Loucy (cell line): ENCODE data around the gene TDRD9.

Source experiments
- H2AFZ ChIP-seq: fragments of 200-600 bp; sonication (generic); 2 replicates; pipeline ENCODE4 v1.6.0; 2016; ENCODE audit warnings: antibody characterized with exemption, mild to moderate bottlenecking, low read length, moderate library complexity
- H3F3A ChIP-seq: fragments of 200-600 bp; 2 replicates; pipeline ENCODE4 v1.6.0; 2016; ENCODE audit warnings: antibody characterized with exemption, low read depth, mild to moderate bottlenecking
- H3K27me3 ChIP-seq: fragments of 200-600 bp; sonication (generic); 2 replicates; pipeline ENCODE4 v1.6.1; 2014; ENCODE audit warnings: low read length, mild to moderate bottlenecking; ENCODE audit not compliant: insufficient read depth, poor library complexity, severe bottlenecking
- H3K36me3 ChIP-seq: fragments of 200-600 bp; sonication (generic); 2 replicates; pipeline ENCODE4 v1.6.1; 2016; ENCODE audit warnings: low read length; ENCODE audit not compliant: insufficient read depth
- H3K4me1 ChIP-seq: fragments of 200-600 bp; sonication (generic); 2 replicates; pipeline ENCODE4 v1.5.1; 2014; ENCODE audit warnings: low read length, mild to moderate bottlenecking; ENCODE audit not compliant: insufficient read depth, poor library complexity, severe bottlenecking
- H3K4me2 ChIP-seq: fragments of 200-600 bp; sonication (generic); 2 replicates; pipeline ENCODE4 v1.6.0; 2014; ENCODE audit warnings: antibody characterized with exemption, low read length, low read depth, mild to moderate bottlenecking; ENCODE audit not compliant: poor library complexity, severe bottlenecking
- H3K4me3 ChIP-seq: fragments of 200-600 bp; sonication (generic); 2 replicates; pipeline ENCODE4 v1.5.1; 2014; ENCODE audit warnings: low read length, mild to moderate bottlenecking, mixed read lengths; ENCODE audit not compliant: poor library complexity, severe bottlenecking
- H3K79me2 ChIP-seq: fragments of 200-600 bp; sonication (generic); 2 replicates; pipeline ENCODE4 v1.6.1; 2014; ENCODE audit warnings: low read length; ENCODE audit not compliant: insufficient read depth
- H3K9ac ChIP-seq: fragments of 200-600 bp; sonication (generic); 2 replicates; pipeline ENCODE4 v1.6.0; 2014; ENCODE audit warnings: mild to moderate bottlenecking, low read depth, low read length, moderate library complexity; ENCODE audit not compliant: poor library complexity, severe bottlenecking
- H3K9me2 ChIP-seq: fragments of 200-600 bp; sonication (generic); replicated peaks from 2 replicates; pipeline ENCODE4 v1.6.1; 2016; ENCODE audit warnings: low read depth, low read length, mixed read lengths
- H3K9me3 ChIP-seq: fragments of 200-600 bp; sonication (generic); 2 replicates; pipeline ENCODE4 v1.6.1; 2014; ENCODE audit warnings: mild to moderate bottlenecking, antibody characterized with exemption, low read length, low read depth; ENCODE audit not compliant: insufficient read depth
- H4K20me1 ChIP-seq: fragments of 200-600 bp; sonication (generic); 2 replicates; pipeline ENCODE4 v1.6.0; 2014; ENCODE audit warnings: antibody characterized with exemption, low read length, mild to moderate bottlenecking; ENCODE audit not compliant: insufficient read depth, poor library complexity, severe bottlenecking
- CTCF ChIP-seq: fragments of 200-600 bp; sonication (generic); conservative IDR thresholded peaks from 2 replicates; pipeline ENCODE4 v1.5.1; 2014; ENCODE audit warnings: mild to moderate bottlenecking, antibody characterized with exemption, low read length
- EZH2phosphoT487 ChIP-seq: fragments of 200-600 bp; IDR thresholded peaks from 2 replicates; pipeline ENCODE4 v1.6.1; 2018; ENCODE audit warnings: antibody characterized with exemption, mild to moderate bottlenecking, moderate library complexity, borderline replicate concordance

Gene TDRD9

GRCh38 chr14:103889313-103890051, 38.8 kb upstream of the TDRD9 start:
- H3K27me3 ChIP-seq, result no peaks in the 10 kb centered on the region
- no peaks in the 10 kb centered on the region for H3K9me2 ChIP-seq
- no peak overlapping the region for H3K4me3 ChIP-seq
- no peaks in the 10 kb centered on the region for H4K20me1 ChIP-seq
- TF ChIP-seq EZH2phosphoT487, result no peak
- TF ChIP-seq CTCF, result no peak
- H3K9ac ChIP-seq, result no peak overlapping the region
- no peaks in the 10 kb centered on the region for H3K36me3 ChIP-seq
- no peaks in the 10 kb centered on the region for H3F3A ChIP-seq
- no peaks in the 10 kb centered on the region for H3K4me1 ChIP-seq
- no peaks in the 10 kb centered on the region for H3K9me3 ChIP-seq
- H3K4me2 ChIP-seq, result no peak overlapping the region
- no peak overlapping the region for H2AFZ ChIP-seq
- no peaks in the 10 kb centered on the region for H3K79me2 ChIP-seq

- no peaks in the 10 kb centered on the region for H3K9me2 ChIP-seq
- TF ChIP-seq EZH2phosphoT487 (no peak), CTCF (no peak)
- no peaks in the 10 kb centered on the region for H3K79me2 ChIP-seq
- H4K20me1 ChIP-seq, result no peaks in the 10 kb centered on the region
- H3K4me3 ChIP-seq, result no peak overlapping the region
- no peaks in the 10 kb centered on the region for H3K36me3 ChIP-seq
- H3F3A ChIP-seq, result no peaks in the 10 kb centered on the region
- H3K9me3 ChIP-seq, result no peaks in the 10 kb centered on the region
- no peaks in the 10 kb centered on the region for H3K27me3 ChIP-seq
- H3K9ac ChIP-seq, result no peak overlapping the region
- H3K4me1 ChIP-seq, result no peaks in the 10 kb centered on the region
- H3K4me2 ChIP-seq, result no peak overlapping the region
- H2AFZ ChIP-seq, result no peak overlapping the region
Observed at GRCh38 chr14:103890052-103890371, 38.2 kb upstream of the TDRD9 start.

GRCh38 chr14:103890821-103891666, 37.2 kb upstream of the TDRD9 start:
- no peak overlapping the region for H3K4me3 ChIP-seq
- no peak overlapping the region for H3K4me2 ChIP-seq
- no peak overlapping the region for H3K9ac ChIP-seq
- H2AFZ ChIP-seq, result no peak overlapping the region
- no peaks in the 10 kb centered on the region for H3K36me3 ChIP-seq
- no peaks in the 10 kb centered on the region for H3K9me3 ChIP-seq
- no peaks in the 10 kb centered on the region for H3F3A ChIP-seq
- H3K79me2 ChIP-seq, result no peaks in the 10 kb centered on the region
- no peaks in the 10 kb centered on the region for H4K20me1 ChIP-seq
- H3K9me2 ChIP-seq, result no peaks in the 10 kb centered on the region
- H3K4me1 ChIP-seq, result no peaks in the 10 kb centered on the region
- TF ChIP-seq CTCF (no peak), EZH2phosphoT487 (no peak)
- no peaks in the 10 kb centered on the region for H3K27me3 ChIP-seq
